Heart left ventricle (tissue), 13 donors: ENCODE data around the gene TTLL10.

Experiments used
- CTCF ChIP-seq, 12 donors: fragments of 200-600 bp; sonication (generic) in 4 of 12; IDR thresholded peaks; one replicate each; pipeline versions ENCODE4 v1.5.0 to v1.8.0; 2018 to 2022; ENCODE audit warnings: antibody characterized with exemption in 12 of 12, mild to moderate bottlenecking in 5 of 12
- POLR2A ChIP-seq, 2 donors: fragments of 450-650 bp; IDR thresholded peaks; one replicate each; pipeline ENCODE4 v1.6.1; 2017; ENCODE audit warnings: antibody characterized with exemption in 2 of 2, mild to moderate bottlenecking in 2 of 2, moderate library complexity in 2 of 2
- donor health status: ischemic (EF 13 %, LVEDD 7.1; RV severe dilation, severe dysfunction).
- donor health status: DM: no; HTN: yes; CAD: no.
- donor health status: DM: no; HTN: no; CAD: no.
- donor health status: ischemic (EF 25% LVEDD 6.9; RV normal size, moderate dysfunction).
- donor health status: ischemic (EF 25% LVEDD 5.7; RV mildly dilated, moderate dysfunction).
- donor health status: ischemic (EF 35%, LVEDD 5.7; RV mildly dilated, moderate dysfunction).
- donor health status: nonischemic (EF 11% LVEDD 7.7; RV severe dilation, severe dysfunction).
- donor health status: DM: yes; HTN: yes; CAD: no.
- donor health status: PGD.
- donor health status: ischemic (EF 29% LVEDD 5.4; RV normal size, mild dysfunction).
- donor health status: nonischemic (EF 23%, LVEDD 6.1; RV moderate dilation, normal function).

- TF ChIP-seq CTCF (IDR thresholded peaks at IDR 0.05) (no peak), POLR2A (IDR thresholded peaks at IDR 0.05) (no peak)
Observed at GRCh38 chr1:1157033-1157365, 16.7 kb upstream of the TTLL10 start.
